DND-41 (cell line): ENCODE results near the gene FAAP100.

ENCODE experiments used
- ATAC-seq: fragments of 200-7000 bp; cut with Tn5 transposase; 3 replicates; pipeline ENCODE4 v1.9.1; 2021; ENCODE audit warnings: low read depth; ENCODE audit not compliant: insufficient read depth
- DNase-seq: peaks from one replicate; pipeline ENCODE4 v3.0.0-alpha.2; 2020
- H2AFZ ChIP-seq: 2 replicates; pipeline ENCODE4 v1.6.0; 2012; ENCODE audit warnings: low read depth, low read length
- H3K27ac ChIP-seq: 2 replicates; pipeline ENCODE4 v1.5.1; 2012; ENCODE audit warnings: low read length, inconsistent platforms
- H3K27me3 ChIP-seq: fragments of 200-600 bp; sonication (generic); 2 replicates; pipeline ENCODE4 v1.6.0; 2012; ENCODE audit warnings: low read length, mild to moderate bottlenecking, inconsistent platforms; ENCODE audit not compliant: insufficient read depth, poor library complexity
- H3K36me3 ChIP-seq: 2 replicates; pipeline ENCODE4 v1.5.1; 2012; ENCODE audit warnings: low read length, inconsistent platforms; ENCODE audit not compliant: insufficient read depth
- H3K4me1 ChIP-seq: 2 replicates; pipeline ENCODE4 v1.5.1; 2012; ENCODE audit warnings: mild to moderate bottlenecking, low read length; ENCODE audit not compliant: insufficient read depth
- H3K4me2 ChIP-seq: 2 replicates; pipeline ENCODE4 v1.6.0; 2012; ENCODE audit warnings: mild to moderate bottlenecking, moderate library complexity, low read length, inconsistent platforms; ENCODE audit not compliant: insufficient read depth
- H3K4me3 ChIP-seq, 2 experiments: fragments of 200-600 bp in 1 of 2; shearing (Covaris generic) in 1 of 2; 2 replicates each; pipeline ENCODE4 v1.5.1; 2012 to 2016; ENCODE audit warnings: inconsistent platforms in 2 of 2, low read length in 2 of 2, mild to moderate bottlenecking in 2 of 2, low read depth in 1 of 2, moderate library complexity in 1 of 2
- H3K79me2 ChIP-seq: 2 replicates; pipeline ENCODE4 v1.6.0; 2012; ENCODE audit warnings: low read length, inconsistent platforms; ENCODE audit not compliant: insufficient read depth
- H3K9ac ChIP-seq: 2 replicates; pipeline ENCODE4 v1.6.0; 2012; ENCODE audit warnings: low read depth, mild to moderate bottlenecking, inconsistent platforms, low read length, moderate library complexity
- H3K9me3 ChIP-seq: 2 replicates; pipeline ENCODE4 v1.5.1; 2012; ENCODE audit warnings: low read length, moderate library complexity, mild to moderate bottlenecking, inconsistent platforms; ENCODE audit not compliant: insufficient read depth, severe bottlenecking
- H4K20me1 ChIP-seq: 2 replicates; pipeline ENCODE4 v1.6.0; 2012; ENCODE audit warnings: low read length; ENCODE audit not compliant: insufficient read depth
- EZH2 ChIP-seq: IDR thresholded peaks from 3 replicates; pipeline ENCODE4 v1.6.1; 2012; ENCODE audit warnings: borderline replicate concordance, low read depth, mild to moderate bottlenecking, moderate library complexity, low read length, inconsistent platforms; ENCODE audit not compliant: severe bottlenecking
- TF ChIP-seq, protein P1 (sequence below): IDR thresholded peaks from 2 replicates; pipeline ENCODE4 v1.5.1; 2012; ENCODE audit warnings: borderline replicate concordance, low read length, moderate library complexity, mild to moderate bottlenecking; ENCODE audit not compliant: poor library complexity, severe bottlenecking; ENCODE audit errors: extremely low read depth

FAAP100 gene

DNA sequence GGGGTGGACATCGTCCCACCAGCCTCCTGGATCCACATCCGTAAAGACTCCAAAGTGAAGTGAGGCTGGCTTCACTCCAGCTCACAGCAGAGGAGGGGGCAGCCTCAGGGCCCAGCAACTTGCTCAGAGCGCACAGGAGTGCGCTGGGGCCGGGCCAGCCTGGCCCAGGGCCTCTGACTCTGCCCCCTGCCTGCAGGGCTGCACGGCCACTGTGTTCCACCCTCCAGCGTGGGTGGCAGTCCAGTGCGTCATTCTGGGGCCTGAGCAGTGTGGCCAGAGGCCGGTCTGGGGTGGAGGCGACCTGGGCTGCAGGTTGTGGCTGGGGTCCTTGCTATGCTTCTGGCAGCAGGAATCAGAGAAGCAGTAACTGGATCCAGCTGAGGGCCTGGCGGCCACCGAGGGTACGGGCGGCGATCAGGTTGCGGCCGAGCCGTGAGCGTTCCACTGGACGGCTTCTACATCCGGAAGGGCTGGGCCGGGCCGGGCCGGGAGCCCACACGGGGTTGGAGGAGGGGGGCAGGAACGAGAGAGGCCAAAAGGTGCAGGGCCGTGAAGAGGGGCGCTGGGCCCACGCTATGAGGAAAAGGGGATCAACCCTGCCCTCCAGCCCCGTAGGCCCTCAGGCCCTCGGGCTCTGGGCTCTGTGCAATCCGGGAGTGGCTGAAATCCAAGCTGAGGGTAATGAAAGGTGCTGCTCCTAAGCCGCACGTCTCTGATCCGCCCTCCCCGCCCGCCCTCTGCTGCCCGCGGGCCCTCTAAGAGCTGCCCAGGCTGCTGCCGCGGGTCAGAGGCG, 24.4 kb downstream of the FAAP100 start, which contains the start of gene FSCN2:
TSS of gene FSCN2 (plus strand) at position 787 of the 793 bp plus-strand sequence. CDS start 155 bp downstream, outside the sequence.
- H3K9me3 ChIP-seq: no peaks in the 10 kb centered on the region
- DNase-seq (no peak), ATAC-seq (0 out of 3 replicates have a peak, but pooled peaks have one; percentile 22)
- H3K9ac ChIP-seq: no peak within 1 kb of the TSS
- H3K27me3 ChIP-seq: no peaks in the 10 kb centered on the region
- H3K4me2 ChIP-seq: no peak within 1 kb of the TSS
- H3K36me3 ChIP-seq: no peaks in the 10 kb centered on the region
- no peak within 1 kb of the TSS for H3K4me3 ChIP-seq
- H2AFZ ChIP-seq: no peak within 1 kb of the TSS
- TF ChIP-seq EZH2: no peak
- TF ChIP-seq, protein P1, sequence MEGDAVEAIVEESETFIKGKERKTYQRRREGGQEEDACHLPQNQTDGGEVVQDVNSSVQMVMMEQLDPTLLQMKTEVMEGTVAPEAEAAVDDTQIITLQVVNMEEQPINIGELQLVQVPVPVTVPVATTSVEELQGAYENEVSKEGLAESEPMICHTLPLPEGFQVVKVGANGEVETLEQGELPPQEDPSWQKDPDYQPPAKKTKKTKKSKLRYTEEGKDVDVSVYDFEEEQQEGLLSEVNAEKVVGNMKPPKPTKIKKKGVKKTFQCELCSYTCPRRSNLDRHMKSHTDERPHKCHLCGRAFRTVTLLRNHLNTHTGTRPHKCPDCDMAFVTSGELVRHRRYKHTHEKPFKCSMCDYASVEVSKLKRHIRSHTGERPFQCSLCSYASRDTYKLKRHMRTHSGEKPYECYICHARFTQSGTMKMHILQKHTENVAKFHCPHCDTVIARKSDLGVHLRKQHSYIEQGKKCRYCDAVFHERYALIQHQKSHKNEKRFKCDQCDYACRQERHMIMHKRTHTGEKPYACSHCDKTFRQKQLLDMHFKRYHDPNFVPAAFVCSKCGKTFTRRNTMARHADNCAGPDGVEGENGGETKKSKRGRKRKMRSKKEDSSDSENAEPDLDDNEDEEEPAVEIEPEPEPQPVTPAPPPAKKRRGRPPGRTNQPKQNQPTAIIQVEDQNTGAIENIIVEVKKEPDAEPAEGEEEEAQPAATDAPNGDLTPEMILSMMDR: no peak
- H3K27ac ChIP-seq: no peak within 1 kb of the TSS
- H3K79me2 ChIP-seq: no peaks in the 10 kb centered on the region
- H3K4me1 ChIP-seq: no peaks in the 10 kb centered on the region
- H4K20me1 ChIP-seq: peaks cover 9% of the 10 kb centered on the region; the same call in 1 of the 2 replicates

DNA sequence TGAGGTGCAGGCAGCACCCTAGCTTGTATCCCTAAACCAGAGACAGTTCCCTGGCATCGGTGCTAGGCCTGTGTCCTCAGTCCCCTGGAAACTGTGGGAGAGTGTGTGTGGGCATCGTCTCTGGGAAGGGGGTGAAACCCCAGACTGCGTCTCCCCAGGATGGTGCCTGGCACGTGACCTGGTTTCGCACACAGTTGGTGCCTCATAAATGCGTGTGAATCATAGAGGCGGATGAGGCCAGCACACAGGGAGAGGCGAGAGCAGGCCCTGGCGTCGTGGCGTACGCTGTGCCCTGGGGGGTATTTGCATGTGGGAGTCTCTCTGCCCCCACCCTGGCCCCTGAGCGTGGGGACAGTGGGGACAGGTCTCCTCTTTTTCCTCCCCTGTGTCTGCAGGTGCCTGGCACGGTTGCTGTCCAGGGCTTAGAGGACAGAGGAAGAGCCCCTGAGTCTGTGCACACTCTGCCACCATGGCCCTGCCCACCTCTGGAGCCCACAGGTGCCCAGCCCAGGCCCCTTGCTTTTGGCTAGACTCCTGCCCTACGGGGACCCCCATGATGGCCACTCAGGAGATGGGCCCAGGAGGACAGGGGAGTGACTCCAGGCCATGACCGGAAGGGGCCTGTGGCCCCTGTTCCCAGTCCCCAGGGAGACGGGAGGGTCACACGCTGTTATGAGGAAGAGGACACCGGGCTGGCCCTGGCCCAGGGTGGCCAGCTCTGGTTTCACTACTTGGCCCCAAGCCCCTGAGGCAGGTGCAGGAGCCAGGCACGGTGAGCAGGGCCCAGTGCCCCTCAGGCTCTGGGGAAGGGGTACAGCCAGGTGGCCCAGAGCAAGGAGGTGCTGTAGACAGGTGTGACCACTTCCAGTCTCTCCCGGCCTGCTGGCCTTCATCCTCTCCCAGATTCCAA, 25.2 kb downstream of the FAAP100 start:
- no peak overlapping the region for H3K4me3 ChIP-seq
- H3K27me3 ChIP-seq: no peaks in the 10 kb centered on the region
- no peak overlapping the region for H3K4me2 ChIP-seq
- no peak overlapping the region for H3K9ac ChIP-seq
- H4K20me1 ChIP-seq: peaks cover 9% of the 10 kb centered on the region; the same call in 1 of the 2 replicates
- DNase-seq (no peak), ATAC-seq (no peak)
- no peaks in the 10 kb centered on the region for H3K79me2 ChIP-seq
- TF ChIP-seq, protein P1: no peak
- TF ChIP-seq EZH2: no peak
- no peaks in the 10 kb centered on the region for H3K36me3 ChIP-seq
- no peak overlapping the region for H3K27ac ChIP-seq
- no peaks in the 10 kb centered on the region for H3K4me1 ChIP-seq
- H2AFZ ChIP-seq: no peak overlapping the region
- H3K9me3 ChIP-seq: no peaks in the 10 kb centered on the region

- Histone ChIP-seq H3K9ac (no peak overlapping the region), H3K27ac (no peak overlapping the region), H3K27me3 (no peaks in the 10 kb centered on the region), H3K9me3 (no peaks in the 10 kb centered on the region), H3K79me2 (no peaks in the 10 kb centered on the region), H3K4me3 (no peak overlapping the region), H3K4me1 (no peaks in the 10 kb centered on the region), H3K4me2 (no peak overlapping the region), H4K20me1 (peaks cover 16% of the 10 kb centered on the region; the same call in 1 of the 2 replicates), H3K36me3 (no peaks in the 10 kb centered on the region), H2AFZ (no peak overlapping the region)
- no peak for TF ChIP-seq EZH2
- TF ChIP-seq, protein P1: no peak
- no peak for DNase-seq
- ATAC-seq: no peak
These were observed 27.3 kb downstream of the FAAP100 start for GRCh38 chr17:81524865-81525159.
